Measurements from ENCODE around the gene TM2D3. TPM values are rescaled to one million over a fixed set of nuclear protein-coding genes. Genes with fewer than 3 reads are reported as not detected.

The TM2D3 gene
- total RNA-seq, 1 experiment from 2014 or later = 35.2 TPM

- POLR2A ChIA-PET = no interaction called here
- no peak overlapping the region for H3K4me3 ChIP-seq (replicated peaks in 1 of 2; ENCODE audit: low read depth in 1 of 2, low read length in 2 of 2)
- RAD21 ChIA-PET (ENCODE audit: low non-redundant PET in 1 of 2, low total read pairs in 2 of 2, uncharacterized antibody in 2 of 2, unreplicated experiment in 2 of 2) = no interaction called here
- DNase-seq (ENCODE audit: low read depth, low spot score) (no peak), ATAC-seq (no peak)
- H3K27me3 ChIP-seq (ENCODE audit: insufficient read depth, low read length) = no peaks in the 10 kb centered on the region
- H3K27ac ChIP-seq (ENCODE audit: low read depth, low read length) = no peak overlapping the region
- no peaks in the 10 kb centered on the region for H3K4me1 ChIP-seq (ENCODE audit: control insufficient read depth in 1 of 2, insufficient read depth in 2 of 2, low read length in 2 of 2)
- no peak overlapping the region for H3K9ac ChIP-seq (ENCODE audit: low read length)
- CTCF ChIA-PET = no interaction called here
- no peaks in the 10 kb centered on the region for H3K79me2 ChIP-seq (ENCODE audit: insufficient read depth, low read length)
- intact Hi-C loops (cut with micrococcal nuclease) = no loop called here
- H2AFZ ChIP-seq (ENCODE audit: low read depth, low read length, poor library complexity, severe bottlenecking) = no peak overlapping the region
- H3K4me2 ChIP-seq (ENCODE audit: low read length) = no peak overlapping the region
- H3K36me3 ChIP-seq (ENCODE audit: control insufficient read depth in 1 of 2, insufficient read depth in 2 of 2, low read length in 2 of 2) = peaks cover 6 to 9% of the 10 kb centered on the region in 2 experiments
- no peaks in the 10 kb centered on the region for H3K9me2 ChIP-seq (ENCODE audit: insufficient read depth)
- no peaks in the 10 kb centered on the region for H4K20me1 ChIP-seq (ENCODE audit: insufficient read depth)
- no peaks in the 10 kb centered on the region for H3K9me3 ChIP-seq (ENCODE audit: control insufficient read depth in 1 of 2, insufficient read depth in 1 of 2, low read depth in 1 of 2, low read length in 2 of 2)
- no peak for TF ChIP-seq ZNF274 (IDR thresholded peaks at IDR 0.05; ENCODE audit: low read depth, low read length)
- BruUV-seq (replicated peaks) = no TSS peak
These were observed 45.3 kb upstream of the TM2D3 start for GRCh38 chr15:101697488-101697887.

GRCh38 chr15:101696829-101697228 lies 44.6 kb upstream of the TM2D3 start:
- Histone ChIP-seq H3K4me3 (replicated peaks in 1 of 2; ENCODE audit: low read depth in 1 of 2, low read length in 2 of 2) (no peak overlapping the region), H3K4me2 (ENCODE audit: low read length) (no peak overlapping the region), H4K20me1 (ENCODE audit: insufficient read depth) (no peaks in the 10 kb centered on the region), H3K9ac (ENCODE audit: low read length) (no peak overlapping the region), H3K79me2 (ENCODE audit: insufficient read depth, low read length) (no peaks in the 10 kb centered on the region), H3K27ac (ENCODE audit: low read depth, low read length) (no peak overlapping the region), H3K9me2 (ENCODE audit: insufficient read depth) (no peaks in the 10 kb centered on the region), H3K9me3 (ENCODE audit: control insufficient read depth in 1 of 2, insufficient read depth in 1 of 2, low read depth in 1 of 2, low read length in 2 of 2) (no peaks in the 10 kb centered on the region), H3K36me3 (ENCODE audit: control insufficient read depth in 1 of 2, insufficient read depth in 2 of 2, low read length in 2 of 2) (peaks cover 6 to 9% of the 10 kb centered on the region in 2 experiments), H3K27me3 (ENCODE audit: insufficient read depth, low read length) (no peaks in the 10 kb centered on the region), H3K4me1 (ENCODE audit: control insufficient read depth in 1 of 2, insufficient read depth in 2 of 2, low read length in 2 of 2) (no peaks in the 10 kb centered on the region), H2AFZ (ENCODE audit: low read depth, low read length, poor library complexity, severe bottlenecking) (no peak overlapping the region)
- DNase-seq (ENCODE audit: low read depth, low spot score) (no peak), ATAC-seq (no peak)
- ChIA-PET CTCF (no interaction called here), POLR2A (no interaction called here), RAD21 (ENCODE audit: low non-redundant PET in 1 of 2, low total read pairs in 2 of 2, uncharacterized antibody in 2 of 2, unreplicated experiment in 2 of 2) (no interaction called here)
- TF ChIP-seq TCF7L2 (IDR thresholded peaks at IDR 0.05; ENCODE audit: borderline replicate concordance, extremely low read depth, insufficient read depth, insufficient read length) (no peak), EGR1 (IDR thresholded peaks at IDR 0.05; ENCODE audit: low read depth) (no peak), CBX3 (IDR thresholded peaks at IDR 0.05; ENCODE audit: low read depth) (no peak), SP1 (IDR thresholded peaks at IDR 0.05; ENCODE audit: low read depth) (no peak), EZH2phosphoT487 (IDR thresholded peaks at IDR 0.05; ENCODE audit: borderline replicate concordance) (no peak), REST (IDR thresholded peaks at IDR 0.05; ENCODE audit: low read depth) (no peak), ZBTB33 (IDR thresholded peaks at IDR 0.05; ENCODE audit: extremely low read depth, insufficient replicate concordance, low read length) (no peak)
- TF ChIP-seq, protein P1, sequence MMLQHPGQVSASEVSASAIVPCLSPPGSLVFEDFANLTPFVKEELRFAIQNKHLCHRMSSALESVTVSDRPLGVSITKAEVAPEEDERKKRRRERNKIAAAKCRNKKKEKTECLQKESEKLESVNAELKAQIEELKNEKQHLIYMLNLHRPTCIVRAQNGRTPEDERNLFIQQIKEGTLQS (IDR thresholded peaks at IDR 0.05) = no peak
- TF ChIP-seq, protein P2, sequence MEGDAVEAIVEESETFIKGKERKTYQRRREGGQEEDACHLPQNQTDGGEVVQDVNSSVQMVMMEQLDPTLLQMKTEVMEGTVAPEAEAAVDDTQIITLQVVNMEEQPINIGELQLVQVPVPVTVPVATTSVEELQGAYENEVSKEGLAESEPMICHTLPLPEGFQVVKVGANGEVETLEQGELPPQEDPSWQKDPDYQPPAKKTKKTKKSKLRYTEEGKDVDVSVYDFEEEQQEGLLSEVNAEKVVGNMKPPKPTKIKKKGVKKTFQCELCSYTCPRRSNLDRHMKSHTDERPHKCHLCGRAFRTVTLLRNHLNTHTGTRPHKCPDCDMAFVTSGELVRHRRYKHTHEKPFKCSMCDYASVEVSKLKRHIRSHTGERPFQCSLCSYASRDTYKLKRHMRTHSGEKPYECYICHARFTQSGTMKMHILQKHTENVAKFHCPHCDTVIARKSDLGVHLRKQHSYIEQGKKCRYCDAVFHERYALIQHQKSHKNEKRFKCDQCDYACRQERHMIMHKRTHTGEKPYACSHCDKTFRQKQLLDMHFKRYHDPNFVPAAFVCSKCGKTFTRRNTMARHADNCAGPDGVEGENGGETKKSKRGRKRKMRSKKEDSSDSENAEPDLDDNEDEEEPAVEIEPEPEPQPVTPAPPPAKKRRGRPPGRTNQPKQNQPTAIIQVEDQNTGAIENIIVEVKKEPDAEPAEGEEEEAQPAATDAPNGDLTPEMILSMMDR (IDR thresholded peaks at IDR 0.05 in 2 of 3, conservative IDR thresholded peaks at IDR 0.05 in 1 of 3; ENCODE audit: borderline replicate concordance in 1 of 3, insufficient read depth in 1 of 3, low read depth in 2 of 3, low read length in 2 of 3) = no peak
- intact Hi-C loops (cut with micrococcal nuclease) = no loop called here
- BruUV-seq (replicated peaks) = no TSS peak

All from HCT116 (cell line).